ENCODE measurements around the gene NPAS3.

Gene NPAS3

DNA sequence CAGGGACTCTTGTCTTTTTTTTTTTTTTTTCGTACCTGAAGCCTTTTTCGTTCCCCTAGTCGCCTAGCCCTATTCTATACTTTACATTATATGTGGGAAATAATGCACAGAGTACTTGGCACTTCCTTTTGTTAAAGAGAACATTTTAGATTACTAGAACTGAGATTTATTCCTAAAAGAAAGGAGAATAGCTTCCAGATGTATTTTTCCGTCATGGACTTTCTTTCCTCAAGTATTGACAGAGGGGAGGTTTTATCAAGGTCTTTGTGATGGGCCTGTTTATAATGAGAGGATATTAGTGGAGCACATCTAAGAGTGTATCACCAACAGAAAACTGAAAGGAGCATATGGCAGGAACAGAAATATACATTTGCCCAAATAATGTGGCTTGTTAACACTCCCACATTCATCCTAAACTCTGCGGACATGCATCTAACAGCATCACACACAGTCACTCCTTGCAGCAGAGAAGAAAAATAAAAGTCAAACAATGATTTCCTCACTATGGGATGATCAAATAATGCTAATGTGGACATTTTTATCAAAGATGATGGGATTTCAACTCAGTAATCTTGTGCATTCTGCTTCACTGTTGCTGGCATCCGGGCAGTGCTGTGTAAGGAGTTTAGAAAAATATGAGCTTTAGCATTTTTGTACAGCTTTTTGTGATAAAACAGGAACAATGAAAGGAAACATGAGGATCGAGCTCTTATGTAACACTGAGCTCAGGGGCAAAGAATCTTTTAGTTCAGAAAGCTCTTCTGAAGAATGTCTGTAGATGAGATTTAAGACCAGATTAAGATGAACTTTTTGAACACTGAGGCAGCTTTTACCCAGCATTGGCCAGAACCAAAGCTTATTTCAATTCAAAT lies 829.1 kb downstream of the NPAS3 start:
- H3K27ac ChIP-seq, result no peak overlapping the region
- TF ChIP-seq ZFX (IDR thresholded peaks at IDR 0.05; ENCODE audit: borderline replicate concordance), result no peak
- TF ChIP-seq CTCF (IDR thresholded peaks at IDR 0.05), result no peak

DNA sequence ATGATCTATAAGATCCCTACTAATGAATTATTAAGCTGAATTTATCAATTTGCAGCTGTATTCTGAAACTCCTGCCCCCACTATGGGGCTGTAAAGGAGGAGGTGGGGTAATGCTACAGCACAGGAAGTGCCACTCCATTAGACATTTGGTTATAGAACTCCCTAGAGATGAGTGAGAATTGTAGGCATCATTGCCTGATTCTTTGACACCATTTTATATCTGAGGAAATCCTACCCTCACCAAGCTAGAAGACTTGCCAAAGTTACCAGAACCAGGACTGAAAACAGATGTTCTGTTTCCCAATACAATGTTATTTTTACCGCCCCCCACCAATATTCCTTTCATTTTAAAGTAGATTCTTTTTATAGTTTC lies 829.8 kb downstream of the NPAS3 start:
- H3K27ac ChIP-seq, result no peak overlapping the region
- no peak for TF ChIP-seq CTCF (IDR thresholded peaks at IDR 0.05)

DNA sequence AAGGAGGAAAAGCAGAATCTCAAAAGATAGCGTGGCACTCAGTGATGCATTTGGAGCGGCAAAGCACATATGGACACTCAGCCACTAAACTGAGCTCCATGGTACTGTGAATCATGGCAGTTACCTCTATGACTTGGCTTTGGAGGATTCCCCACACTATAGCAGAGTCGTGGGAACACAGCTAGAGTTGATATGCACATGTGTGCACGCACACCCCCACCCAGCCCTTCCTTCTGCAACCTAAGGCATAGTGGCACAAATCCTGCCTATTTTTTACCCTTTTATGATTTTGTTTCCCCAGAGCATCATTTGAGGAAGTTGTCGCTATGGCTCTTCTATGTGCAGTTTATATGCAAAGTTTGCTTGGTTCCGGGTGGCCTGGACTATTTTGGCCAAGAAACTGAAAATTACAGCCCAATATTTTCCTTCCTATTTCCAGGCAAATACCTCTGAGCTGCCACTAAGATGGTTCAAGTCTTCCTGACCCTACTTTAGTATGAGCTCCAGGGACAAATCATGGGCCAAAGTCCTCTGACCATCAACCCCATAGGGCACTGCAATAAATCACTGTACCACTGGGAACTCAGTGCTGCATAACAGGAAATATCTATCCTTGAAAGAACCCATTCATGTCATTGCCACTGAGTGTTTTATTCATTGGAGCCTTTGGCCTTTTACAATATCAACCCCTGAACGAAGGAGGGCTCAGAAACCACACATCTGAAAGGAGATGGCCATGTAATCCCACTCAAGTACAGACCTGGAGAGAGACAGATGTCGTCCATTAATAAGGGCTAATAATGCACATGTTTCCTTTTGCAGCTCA lies 834.7 kb downstream of the NPAS3 start:
- no peak overlapping the region for H3K27ac ChIP-seq
- TF ChIP-seq CTCF (IDR thresholded peaks at IDR 0.05) (no peak), ZFX (IDR thresholded peaks at IDR 0.05; ENCODE audit: borderline replicate concordance) (no peak)

GRCh38 chr14:33774161-33774560 lies 835.5 kb downstream of the NPAS3 start:
- no peak overlapping the region for H3K27ac ChIP-seq
- TF ChIP-seq ZFX (IDR thresholded peaks at IDR 0.05; ENCODE audit: borderline replicate concordance), result no peak
- TF ChIP-seq CTCF (IDR thresholded peaks at IDR 0.05), result no peak

- TF ChIP-seq ZFX (IDR thresholded peaks at IDR 0.05; ENCODE audit: borderline replicate concordance) (no peak), CTCF (IDR thresholded peaks at IDR 0.05) (no peak)
- no peak overlapping the region for H3K27ac ChIP-seq
Measured at GRCh38 chr14:33774723-33775470, 836.2 kb downstream of the NPAS3 start.

DNA sequence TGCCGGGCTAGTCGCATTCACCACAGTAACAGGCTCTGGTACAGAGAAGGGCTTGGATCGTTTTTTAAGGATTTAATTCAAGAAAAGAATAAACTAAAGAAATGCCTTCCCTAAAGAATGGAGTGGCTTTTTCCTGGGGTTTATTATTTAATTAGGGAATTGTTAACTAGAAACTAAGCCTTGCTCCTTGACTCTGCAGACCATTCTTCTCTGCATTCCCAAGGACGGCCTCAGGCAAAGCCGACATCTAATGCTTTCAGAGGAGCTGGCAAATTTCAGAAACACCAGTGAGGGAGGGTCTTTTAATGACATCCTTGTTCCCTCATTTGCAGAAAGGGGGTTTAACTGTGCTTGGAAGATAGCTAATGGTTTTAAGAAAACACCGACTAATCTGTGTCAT lies 838.2 kb downstream of the NPAS3 start:
- TF ChIP-seq CTCF (IDR thresholded peaks at IDR 0.05) (no peak), ZFX (IDR thresholded peaks at IDR 0.05; ENCODE audit: borderline replicate concordance) (no peak)

More for the DNA sequence above, 838.2 kb downstream of the NPAS3 start:
- H3K27ac ChIP-seq, result no peak overlapping the region

All from 22Rv1 (cell line).